ENCODE results near the gene SLC2A4.
"Not testable (repeated sequence)": the region's sequence is repeated elsewhere in the genome, so short reads cannot be mapped to it uniquely, and the experiment has no call there.

SLC2A4 gene

GRCh38 chr17:7281074-7281952 lies at the start of gene SLC2A4:
Gene SLC2A4, plus strand, starts transcription at chr17:7281718. Its CDS starts 217 bp downstream, at chr17:7281935.
- DNase-seq: peak; percentile 98

- DNase-seq: no peak
Observed at GRCh38 chr17:7232114-7232513, 49.4 kb upstream of the SLC2A4 start.

GRCh38 chr17:7233701-7234082 lies 47.8 kb upstream of the SLC2A4 start:
- DNase-seq: no peak

GRCh38 chr17:7234083-7234951 lies 47.2 kb upstream of the SLC2A4 start, which contains the start of gene DVL2:
Gene DVL2, minus strand, starts transcription at chr17:7234517. Its CDS starts 255 bp downstream, at chr17:7234262.
- DNase-seq: peak; percentile 93

GRCh38 chr17:7235693-7236665 lies 45.5 kb upstream of the SLC2A4 start:
- no peak for DNase-seq

- DNase-seq: no peak
Observed at GRCh38 chr17:7236808-7237207, 44.7 kb upstream of the SLC2A4 start.

- DNase-seq: no peak
Observed at GRCh38 chr17:7237266-7237760, 44.2 kb upstream of the SLC2A4 start.

GRCh38 chr17:7237761-7238419 lies 43.6 kb upstream of the SLC2A4 start:
- peak; percentile 60 for DNase-seq

GRCh38 chr17:7238420-7239090 lies 43.0 kb upstream of the SLC2A4 start:
- DNase-seq: no peak

- peak; percentile 96 for DNase-seq
Observed at GRCh38 chr17:7239091-7240027, 42.2 kb upstream of the SLC2A4 start, which contains the start of gene PHF23. Gene PHF23, minus strand, starts transcription at chr17:7239457. Its CDS starts 178 bp downstream, at chr17:7239279.

GRCh38 chr17:7240375-7240774 lies 41.1 kb upstream of the SLC2A4 start:
- DNase-seq: no peak

- no peak for DNase-seq
Observed at GRCh38 chr17:7241090-7241733, 40.3 kb upstream of the SLC2A4 start.

- peak; percentile 86 for DNase-seq
Observed at GRCh38 chr17:7241783-7242716, 39.5 kb upstream of the SLC2A4 start, which contains the start of gene GABARAP. Gene GABARAP, minus strand, starts transcription at chr17:7242449. Its CDS starts 119 bp downstream, at chr17:7242330.

- peak; percentile 96 for DNase-seq
Observed at GRCh38 chr17:7242717-7243452, 38.6 kb upstream of the SLC2A4 start.

- no peak for DNase-seq
Observed at GRCh38 chr17:7243453-7243729, 38.1 kb upstream of the SLC2A4 start.

- not testable (repeated sequence) for DNase-seq
Observed at GRCh38 chr17:7243838-7244237, 37.7 kb upstream of the SLC2A4 start.

- DNase-seq: no peak
Observed at GRCh38 chr17:7246779-7247178, 34.7 kb upstream of the SLC2A4 start.
